Peyer's patch (tissue), 4 donors: ENCODE data around the gene SYTL1.
A peak's percentile ranks its signal among the peaks of the same experiment; 100 is the strongest.

Experiments used
- CTCF ChIP-seq, 6 experiments: fragments of 450-650 bp in 4 of 6; fragments of 200-600 bp in 2 of 6; sonication (generic) in 1 of 6; IDR thresholded peaks; one replicate each; pipeline ENCODE4 v1.5.1; 2017 to 2019; ENCODE audit warnings: antibody characterized with exemption in 6 of 6, mild to moderate bottlenecking in 3 of 6, moderate library complexity in 1 of 6
- POLR2A ChIP-seq, 2 donors: fragments of 450-650 bp; IDR thresholded peaks; one replicate each; pipeline ENCODE4 v1.5.1; 2017; ENCODE audit warnings: antibody characterized with exemption in 2 of 2, mild to moderate bottlenecking in 2 of 2, moderate library complexity in 2 of 2

- TF ChIP-seq CTCF (IDR thresholded peaks at IDR 0.05): peak in 5 of 6 experiments; percentile 50 to 54 (median 50)
- TF ChIP-seq POLR2A (IDR thresholded peaks at IDR 0.05): no peak
Measured at GRCh38 chr1:27392096-27392777, 50.4 kb downstream of the SYTL1 start, which contains the start of gene GPR3.
